ENCODE data around the gene ETV6.

GRCh38 chr12:11638315-11638916, 11.1 kb upstream of the ETV6 start:
- TF ChIP-seq HDAC2 (IDR thresholded peaks at IDR 0.05) = no peak
- TF ChIP-seq CTCF (IDR thresholded peaks at IDR 0.05) = no peak
- no peak for TF ChIP-seq EHF (CRISPR knock-in tag; IDR thresholded peaks at IDR 0.05)
- TF ChIP-seq MAFK (IDR thresholded peaks at IDR 0.05; ENCODE audit: partially characterized antibody) = no peak
- TF ChIP-seq CHD2 (IDR thresholded peaks at IDR 0.05; ENCODE audit: low read length, partially characterized antibody) = no peak
- TF ChIP-seq CEBPB (IDR thresholded peaks at IDR 0.05) = no peak
- TF ChIP-seq POLR2A (IDR thresholded peaks at IDR 0.05; ENCODE audit: low read length) = no peak
- no peak for TF ChIP-seq EP300 (IDR thresholded peaks at IDR 0.05)
- TF ChIP-seq ZSCAN20 (CRISPR knock-in tag; IDR thresholded peaks at IDR 0.05) = no peak
- no peak for TF ChIP-seq BCL3 (IDR thresholded peaks at IDR 0.05)
- no peak for TF ChIP-seq RCOR1 (IDR thresholded peaks at IDR 0.05; ENCODE audit: low read depth, low read length)
- no peak for TF ChIP-seq SMC3 (IDR thresholded peaks at IDR 0.05)
- no peak for TF ChIP-seq FOSL2 (IDR thresholded peaks at IDR 0.05)
- TF ChIP-seq FOSL2 (CRISPR knock-in tag; IDR thresholded peaks at IDR 0.05) = no peak

Data from A549 (cell line).